Keratinocyte (primary cell): Measurements from ENCODE around the gene AKNA. TPM values are rescaled to one million over a fixed set of nuclear protein-coding genes. Genes with fewer than 3 reads are reported as not detected.

Source experiments
- DNase-seq: peaks from one replicate; pipeline ENCODE4 v3.0.0-alpha.2; 2011; ENCODE audit warnings: low read depth, missing footprints, low spot score
- FAIRE-seq: peaks from 2 replicates; lab custom pipeline; 2011; peaks lifted over from hg19 to GRCh38; lab: Jason Lieb, UNC
- H2AFZ ChIP-seq: 2 replicates; pipeline ENCODE4 v1.6.0; 2012; ENCODE audit warnings: low read length, control low read depth, inconsistent platforms; ENCODE audit not compliant: control insufficient read depth
- H3K27ac ChIP-seq: 2 replicates; pipeline ENCODE4 v1.5.1; 2011; ENCODE audit warnings: low read length; ENCODE audit not compliant: control insufficient read depth, insufficient read depth
- H3K27me3 ChIP-seq: 3 replicates; pipeline ENCODE4 v1.6.0; 2011; ENCODE audit warnings: low read length; ENCODE audit not compliant: control insufficient read depth, insufficient read depth; ENCODE audit errors: extremely low read depth
- H3K36me3 ChIP-seq, 2 experiments: 2 replicates in 1 of 2; 3 replicates in 1 of 2; pipeline ENCODE4 v1.5.1; 2011; ENCODE audit warnings: low read length in 2 of 2, mild to moderate bottlenecking in 1 of 2; ENCODE audit not compliant: control insufficient read depth in 2 of 2, insufficient read depth in 2 of 2; ENCODE audit errors: extremely low read depth in 1 of 2
- H3K4me1 ChIP-seq: 3 replicates; pipeline ENCODE4 v1.5.1; 2011; ENCODE audit warnings: low read length; ENCODE audit not compliant: control insufficient read depth, insufficient read depth; ENCODE audit errors: extremely low read depth
- H3K4me2 ChIP-seq: 3 replicates; pipeline ENCODE4 v1.6.0; 2011; ENCODE audit warnings: low read depth, low read length; ENCODE audit not compliant: control insufficient read depth, insufficient read depth; ENCODE audit errors: extremely low read depth
- H3K4me3 ChIP-seq, 3 experiments: fragments of 200-600 bp in 1 of 3; sonication (generic) in 1 of 3; 2 replicates in 2 of 3; 3 replicates in 1 of 3; pipeline ENCODE4 v1.5.1; 2011 to 2016; ENCODE audit warnings: low read length in 3 of 3, mild to moderate bottlenecking in 3 of 3, control low read depth in 2 of 3, inconsistent platforms in 1 of 3, low read depth in 1 of 3, mixed read lengths in 1 of 3, mixed run types in 1 of 3, moderate library complexity in 1 of 3; ENCODE audit not compliant: control insufficient read depth in 2 of 3, insufficient read depth in 2 of 3; ENCODE audit errors: extremely low read depth in 1 of 3
- H3K79me2 ChIP-seq: 2 replicates; pipeline ENCODE4 v1.6.0; 2012; ENCODE audit warnings: low read length; ENCODE audit not compliant: control insufficient read depth, insufficient read depth
- H3K9ac ChIP-seq: 3 replicates; pipeline ENCODE4 v1.6.0; 2011; ENCODE audit warnings: low read length; ENCODE audit not compliant: control insufficient read depth, insufficient read depth; ENCODE audit errors: extremely low read depth
- H3K9me1 ChIP-seq: 3 replicates; pipeline ENCODE4 v1.6.0; 2011; ENCODE audit warnings: low read length; ENCODE audit not compliant: control insufficient read depth, insufficient read depth; ENCODE audit errors: extremely low read depth
- H3K9me3 ChIP-seq: 2 replicates; pipeline ENCODE4 v1.5.1; 2012; ENCODE audit warnings: low read depth, low read length; ENCODE audit not compliant: control insufficient read depth
- H4K20me1 ChIP-seq: 3 replicates; pipeline ENCODE4 v1.6.0; 2011; ENCODE audit warnings: low read length; ENCODE audit not compliant: control insufficient read depth, insufficient read depth; ENCODE audit errors: extremely low read depth
- CTCF ChIP-seq, 3 experiments: IDR thresholded peaks in 1 of 3; conservative IDR thresholded peaks in 1 of 3; optimal IDR thresholded peaks in 1 of 3; 2 replicates in 2 of 3; 3 replicates in 1 of 3; pipeline versions ENCODE3 to v1.5.1; 2011; ENCODE audit warnings: low read length in 3 of 3, mild to moderate bottlenecking in 3 of 3, moderate library complexity in 2 of 3, control low read depth in 1 of 3, inconsistent platforms in 1 of 3; ENCODE audit not compliant: insufficient read depth in 2 of 3; ENCODE audit errors: extremely low read depth in 1 of 3
- EZH2 ChIP-seq: IDR thresholded peaks from one replicate; pipeline ENCODE4 v1.6.1; 2012; ENCODE audit warnings: inconsistent platforms, mild to moderate bottlenecking, low read length, moderate library complexity
- dilution Hi-C: fragments of 300-500 bp; cut with MboI; formaldehyde crosslinking; loops from one replicate; pipeline ENCODE4 v1.7.0; 2020; ENCODE audit warnings: low sequenced_read_pairs; ENCODE audit not compliant: extremely low pct_ligation_motif_present
- polyA plus RNA-seq, 5 experiments: library from polyadenylated mRNA; depleted of rRNA in 3 of 5; stranded (reverse) in 3 of 5; stranded (forward) in 1 of 5; unstranded in 1 of 5; fragments of >200 nt; gene quantifications; 1 replicate in 1 of 5; 2 replicates in 3 of 5; 3 replicates in 1 of 5; pipeline versions ENCODE4 v1.2.1 to v1.2.3, GENCODE V29; 2011 to 2012; ENCODE audit warnings: missing spikeins in 2 of 5, low read depth in 1 of 5, low replicate concordance in 1 of 5

Gene AKNA
- polyA plus RNA-seq, 1 donor (not counting 4 experiments of a cell fraction or from before 2014, with no cell fraction given), result 0.79 TPM

- Histone ChIP-seq H3K9ac (peak overlapping the region; percentile 22), H2AFZ (no peak overlapping the region), H4K20me1 (no peaks in the 10 kb centered on the region), H3K36me3 (peaks cover 16 to 33% of the 10 kb centered on the region in 2 experiments), H3K27ac (peak overlapping the region; percentile 99), H3K27me3 (no peaks in the 10 kb centered on the region), H3K79me2 (no peaks in the 10 kb centered on the region), H3K4me1 (peaks cover 23% of the 10 kb centered on the region), H3K4me3 (no peak overlapping the region), H3K9me1 (no peaks in the 10 kb centered on the region), H3K4me2 (no peak overlapping the region), H3K9me3 (no peaks in the 10 kb centered on the region)
- no peak for TF ChIP-seq EZH2
- no peak for TF ChIP-seq CTCF (optimal IDR thresholded peaks at IDR 0.05 in 1 of 3, IDR thresholded peaks at IDR 0.05 in 1 of 3, conservative IDR thresholded peaks at IDR 0.05 in 1 of 3; ENCODE audit: extremely low read depth in 1 of 3, insufficient read depth in 2 of 3, low read length in 3 of 3)
- no peak for DNase-seq
- dilution Hi-C loops, result no loop called here
- FAIRE-seq, result no peak
Observed at GRCh38 chr9:114289571-114290481, 98.0 kb downstream of the AKNA start.

- dilution Hi-C loops, result no loop called here
- no peaks in the 10 kb centered on the region for H4K20me1 ChIP-seq
- H3K4me3 ChIP-seq, result no peak overlapping the region
- TF ChIP-seq EZH2 (no peak), CTCF (optimal IDR thresholded peaks at IDR 0.05 in 1 of 3, IDR thresholded peaks at IDR 0.05 in 1 of 3, conservative IDR thresholded peaks at IDR 0.05 in 1 of 3; ENCODE audit: extremely low read depth in 1 of 3, insufficient read depth in 2 of 3, low read length in 3 of 3) (no peak)
- FAIRE-seq (no peak), DNase-seq (no peak)
- H3K9ac ChIP-seq, result peak overlapping the region; percentile 93
- H3K9me1 ChIP-seq, result no peaks in the 10 kb centered on the region
- no peak overlapping the region for H2AFZ ChIP-seq
- no peaks in the 10 kb centered on the region for H3K27me3 ChIP-seq
- H3K27ac ChIP-seq, result peak overlapping the region; percentile 99
- no peaks in the 10 kb centered on the region for H3K9me3 ChIP-seq
- peak overlapping the region; percentile 92 for H3K4me2 ChIP-seq
- H3K79me2 ChIP-seq, result no peaks in the 10 kb centered on the region
- peaks cover 18 to 28% of the 10 kb centered on the region in 2 experiments for H3K36me3 ChIP-seq
- peaks cover 23% of the 10 kb centered on the region for H3K4me1 ChIP-seq
Observed at GRCh38 chr9:114289106-114289505, 98.7 kb downstream of the AKNA start.
